Activated T-helper 1 cell treated with anti-CD3 and anti-CD28 coated beads, Interleukin-2, amount 50 U/mL, for 16 hours (primary cell): ENCODE results near the gene XRCC1.
"Not testable (repeated sequence)": the region's sequence is repeated elsewhere in the genome, so short reads cannot be mapped to it uniquely, and the experiment has no call there.

Source experiments
- DNase-seq, 2 donors: peaks; one replicate each; pipeline ENCODE4 v3.0.0-alpha.2; 2020; ENCODE audit warnings: low read depth in 1 of 2, low spot score in 1 of 2

Gene XRCC1

DNA sequence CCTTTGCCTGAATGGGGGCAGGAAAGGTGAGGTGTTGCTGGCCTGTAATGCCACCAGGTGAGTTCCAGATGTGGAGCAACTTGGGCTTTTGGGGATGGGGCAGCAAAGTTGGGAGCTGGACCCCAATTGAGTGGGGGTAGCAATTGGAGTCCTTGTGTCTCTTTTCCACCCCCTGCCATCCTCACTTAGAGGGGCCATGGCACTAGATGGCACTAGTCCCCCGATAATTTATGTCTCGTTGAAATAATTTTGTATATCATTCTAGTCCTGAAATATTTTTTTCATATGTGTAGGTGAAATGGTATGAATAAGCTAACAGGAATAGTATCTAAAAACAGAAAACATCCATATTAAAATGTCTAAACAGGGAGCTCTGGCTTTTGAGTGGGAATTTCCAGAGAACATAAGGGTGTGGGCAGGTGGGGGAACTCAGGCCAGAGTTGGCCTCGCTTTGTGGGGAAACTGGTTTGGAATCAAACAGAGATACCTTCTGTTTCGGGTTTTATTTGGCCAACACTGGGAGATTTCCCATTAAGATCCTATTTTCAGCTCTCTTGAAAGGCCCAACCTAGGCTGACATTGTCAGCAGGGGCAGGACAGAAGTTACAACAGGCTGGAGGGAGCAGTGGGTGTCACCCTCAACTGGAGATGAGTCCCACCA lies 24.4 kb upstream of the XRCC1 start:
- DNase-seq, result no peak

GRCh38 chr19:43598445-43599240 lies 23.3 kb upstream of the XRCC1 start:
- DNase-seq, result no peak

DNA sequence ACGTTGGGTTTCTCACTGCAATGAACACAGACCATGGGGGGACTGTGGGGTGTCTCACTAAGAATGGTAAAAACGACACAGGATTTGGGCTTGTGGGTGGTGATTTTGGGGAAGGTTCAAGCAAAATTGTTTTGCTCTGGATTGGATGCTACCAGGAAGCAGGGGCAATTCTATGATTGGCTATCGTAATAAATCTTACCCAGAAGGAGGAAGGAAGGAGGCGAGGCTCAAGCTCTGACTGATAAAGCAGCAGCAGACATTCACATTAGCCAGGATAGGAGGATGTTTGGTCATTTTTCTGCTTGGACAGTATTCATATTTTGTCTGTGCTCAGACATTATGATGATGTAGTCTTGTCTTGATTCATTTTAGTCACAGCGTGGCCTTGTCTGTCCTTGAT lies 22.5 kb upstream of the XRCC1 start:
- no peak for DNase-seq

- DNase-seq, result no peak
Observed at GRCh38 chr19:43596842-43597461, 21.6 kb upstream of the XRCC1 start.

DNA sequence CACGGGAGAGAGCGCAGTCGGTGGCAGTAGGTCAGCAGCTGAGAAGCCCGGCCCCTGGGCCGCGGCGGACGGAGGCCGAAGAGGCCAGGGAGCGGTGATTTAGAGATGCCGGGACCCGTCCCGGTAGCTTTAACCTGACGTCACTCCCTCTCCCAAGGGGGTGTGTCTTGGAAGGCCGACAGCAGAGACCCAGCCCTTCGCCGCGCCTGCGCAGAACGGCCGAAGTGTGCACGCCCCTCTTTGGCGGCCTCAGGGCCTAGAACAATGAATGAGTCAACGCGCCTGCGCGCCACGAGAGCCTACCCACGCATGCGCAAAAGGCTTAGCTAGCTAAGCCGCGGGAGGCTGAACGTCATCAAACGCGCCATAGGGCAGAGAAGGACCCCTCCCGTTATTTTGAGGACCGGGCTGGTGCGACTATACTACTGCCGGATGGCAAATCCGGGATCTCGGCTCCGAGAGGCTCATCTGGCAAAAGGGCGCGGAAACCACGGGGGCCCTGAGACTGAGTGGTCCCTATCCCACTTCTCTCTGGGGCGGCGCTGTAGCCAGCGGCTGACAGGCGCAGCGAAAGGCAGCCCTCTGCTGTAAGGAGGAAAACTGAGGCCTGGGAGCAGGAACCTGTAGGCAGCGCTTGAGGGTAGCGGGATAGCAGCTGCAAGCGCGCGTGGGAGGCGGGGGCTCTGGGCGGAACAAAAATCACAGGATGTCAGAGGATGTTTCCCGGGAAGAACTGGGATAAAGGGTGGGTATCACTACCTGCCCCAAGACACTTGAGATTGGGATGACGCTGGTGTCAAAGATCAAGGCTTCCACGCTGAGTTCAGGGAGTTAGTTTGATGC lies 20.9 kb upstream of the XRCC1 start, which contains the start of the genes IRGQ and ZNF576:
Gene IRGQ (minus strand): TSS at position 136 of the 843 bp plus-strand sequence. CDS start 796 bp downstream, outside the sequence.
Gene ZNF576 (plus strand): TSS at position 597 of the 843 bp plus-strand sequence. CDS start 514 bp downstream, outside the sequence.
- DNase-seq, result peak; percentile 100

- no peak for DNase-seq
Observed at GRCh38 chr19:43595605-43595998, 20.3 kb upstream of the XRCC1 start.

GRCh38 chr19:43594710-43595604 lies 19.6 kb upstream of the XRCC1 start:
- peak; percentile 42 to 53 for DNase-seq

DNA sequence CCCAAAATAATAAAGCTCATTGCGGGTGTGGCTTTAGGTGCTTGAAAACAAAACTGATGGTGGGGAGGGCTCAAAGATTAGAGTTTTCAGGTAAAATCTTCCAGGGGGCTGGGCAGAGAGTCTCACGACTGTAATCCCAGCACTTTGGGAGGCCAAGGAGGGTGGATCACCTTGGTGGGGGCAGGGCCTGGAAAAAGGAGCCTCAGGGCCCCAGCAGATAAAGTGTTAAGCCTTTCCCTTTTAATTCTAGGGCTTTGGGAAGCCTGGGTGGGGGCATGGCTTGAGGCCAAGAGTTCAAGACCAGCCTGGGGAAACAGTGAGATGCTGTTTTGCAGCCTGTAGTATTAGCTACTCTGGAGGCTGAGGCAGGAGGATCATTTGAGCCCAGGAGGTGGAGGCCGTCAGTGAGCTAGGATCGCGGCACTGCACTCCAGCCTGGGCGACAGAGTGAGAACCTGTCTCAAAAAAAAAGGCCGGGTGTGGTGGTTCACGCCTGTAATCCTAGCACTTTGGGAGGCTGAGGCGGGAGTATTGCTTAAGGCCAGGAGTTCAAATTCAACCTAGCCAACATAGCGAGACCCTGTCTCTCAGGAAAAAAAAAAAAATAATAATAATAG lies 18.9 kb upstream of the XRCC1 start:
- no peak for DNase-seq

DNA sequence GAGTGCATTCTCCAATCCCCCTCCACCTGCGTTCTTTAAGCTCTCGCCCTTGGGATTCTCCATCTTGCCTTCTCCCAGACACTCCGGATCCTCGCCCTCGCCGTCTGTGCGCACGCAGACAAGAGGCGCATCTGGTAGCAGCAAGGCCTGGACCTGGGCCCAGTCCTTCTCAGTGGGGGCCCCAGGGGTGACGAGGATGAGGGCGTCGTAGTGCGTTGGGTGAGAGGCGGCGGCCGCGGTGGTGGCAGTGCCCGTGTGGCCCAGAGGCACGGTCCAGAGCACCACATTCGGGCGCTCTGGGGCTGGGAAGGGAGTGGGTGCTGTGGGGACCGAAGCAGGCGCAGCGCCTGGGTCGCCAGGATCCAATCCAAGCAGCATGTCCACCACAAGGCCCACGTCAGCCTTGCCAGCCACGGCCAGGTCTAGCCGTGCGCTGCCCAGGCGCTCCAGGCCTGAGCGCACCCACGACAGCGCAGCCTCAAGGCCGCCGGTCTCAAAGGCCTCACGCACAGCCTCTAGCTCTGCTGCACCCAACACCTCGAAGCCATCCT lies 17.5 kb upstream of the XRCC1 start:
- no peak for DNase-seq

- DNase-seq, result no peak
Observed at GRCh38 chr19:43591904-43592772, 16.8 kb upstream of the XRCC1 start.

DNA sequence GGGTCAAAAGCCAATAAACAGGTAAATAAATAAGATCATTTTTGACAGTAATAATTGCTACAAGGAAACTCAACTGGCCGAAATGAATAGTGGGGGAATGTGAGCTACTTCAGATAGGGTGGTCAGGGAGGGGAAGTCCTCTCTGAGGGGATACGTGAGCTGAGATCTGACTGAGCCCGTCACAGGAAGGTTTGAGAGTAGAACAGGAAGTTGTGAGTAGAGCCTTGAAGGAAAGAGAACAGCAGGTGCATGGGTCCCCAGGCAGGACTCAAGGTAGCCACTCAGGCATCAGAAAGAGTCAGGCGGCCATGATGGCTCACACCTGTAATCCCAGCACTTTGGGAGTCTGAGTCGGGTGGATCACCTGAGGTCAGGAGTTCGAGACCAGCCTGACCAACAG lies 14.4 kb upstream of the XRCC1 start:
- no peak for DNase-seq

DNA sequence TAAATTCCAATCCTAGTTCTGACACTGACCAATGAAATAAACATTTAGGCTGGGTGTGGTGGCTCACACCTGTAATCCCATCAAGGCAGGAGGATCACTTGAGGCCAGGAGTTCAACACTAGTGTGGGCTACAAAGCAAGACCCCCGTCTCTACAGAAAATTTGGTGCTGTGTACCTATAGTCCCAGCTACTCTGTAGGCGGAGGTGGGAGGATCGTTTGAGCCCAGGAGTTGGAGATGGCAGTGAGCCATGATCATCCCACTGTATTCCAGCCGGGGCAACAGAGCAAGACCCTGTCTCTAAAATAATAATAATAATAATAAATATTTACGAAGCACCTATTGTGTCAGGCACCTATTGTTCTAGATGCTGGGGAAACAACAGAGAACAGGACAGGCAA lies 13.9 kb upstream of the XRCC1 start:
- no peak for DNase-seq

GRCh38 chr19:43587029-43587428 lies 11.7 kb upstream of the XRCC1 start:
- DNase-seq, result not testable (repeated sequence)

DNA sequence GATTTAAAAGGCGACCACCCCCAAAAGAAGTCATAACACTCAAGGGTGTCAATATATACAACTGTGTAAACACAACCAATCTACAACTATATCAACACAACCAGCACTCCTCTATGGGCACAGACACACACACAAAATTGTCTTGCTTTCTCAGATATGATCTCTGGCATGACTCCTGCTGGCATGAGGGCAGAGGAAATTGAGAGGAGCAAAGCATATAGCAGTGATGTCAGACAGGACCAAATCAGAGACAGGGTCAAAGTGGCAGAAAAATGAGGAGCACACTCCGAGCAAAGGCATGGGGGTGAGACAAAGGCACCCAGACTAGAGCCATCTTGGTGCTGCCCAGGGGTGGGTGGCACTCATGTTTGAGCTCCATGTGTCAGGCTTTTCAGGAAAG lies 11.0 kb upstream of the XRCC1 start:
- no peak for DNase-seq

GRCh38 chr19:43584484-43584883 lies 9.2 kb upstream of the XRCC1 start:
- no peak for DNase-seq

DNA sequence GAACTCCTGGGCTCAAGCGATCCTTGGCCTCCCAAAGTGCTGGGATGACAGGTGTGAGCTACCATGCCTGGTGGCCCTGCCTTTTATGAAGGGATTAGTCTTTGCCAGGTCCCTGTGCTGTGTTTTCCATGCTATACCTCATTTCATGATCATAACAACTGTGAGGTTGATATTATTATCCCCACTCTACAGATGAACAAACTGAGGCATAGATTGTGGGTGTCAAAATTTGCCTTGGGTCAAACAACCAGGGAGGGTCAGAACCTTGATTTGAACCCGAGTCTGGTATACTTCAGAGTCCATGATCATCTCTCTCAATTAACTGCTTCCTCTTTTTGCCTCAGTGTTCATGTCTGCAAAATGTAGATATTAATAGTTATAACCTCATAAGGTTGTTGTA lies 7.2 kb upstream of the XRCC1 start:
- DNase-seq, result no peak

DNA sequence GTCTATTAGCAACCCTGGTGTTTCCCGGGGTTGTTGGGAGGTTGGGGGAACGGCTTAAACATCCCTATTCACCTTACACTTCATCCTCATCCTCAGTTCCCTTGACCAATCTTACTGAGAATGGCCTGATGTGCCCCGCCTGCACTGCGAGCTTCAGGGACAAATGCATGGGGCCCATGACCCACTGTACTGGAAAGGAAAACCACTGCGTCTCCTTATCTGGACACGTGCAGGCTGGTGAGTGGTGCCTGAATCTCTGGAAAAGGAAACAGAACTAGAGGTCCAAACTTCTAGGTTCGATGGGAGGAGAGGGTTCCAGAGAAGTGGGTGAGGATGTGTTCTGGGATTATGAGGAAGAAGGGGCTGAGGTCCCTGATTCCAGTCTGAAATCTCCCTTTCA lies 6.1 kb upstream of the XRCC1 start:
- no peak for DNase-seq

DNA sequence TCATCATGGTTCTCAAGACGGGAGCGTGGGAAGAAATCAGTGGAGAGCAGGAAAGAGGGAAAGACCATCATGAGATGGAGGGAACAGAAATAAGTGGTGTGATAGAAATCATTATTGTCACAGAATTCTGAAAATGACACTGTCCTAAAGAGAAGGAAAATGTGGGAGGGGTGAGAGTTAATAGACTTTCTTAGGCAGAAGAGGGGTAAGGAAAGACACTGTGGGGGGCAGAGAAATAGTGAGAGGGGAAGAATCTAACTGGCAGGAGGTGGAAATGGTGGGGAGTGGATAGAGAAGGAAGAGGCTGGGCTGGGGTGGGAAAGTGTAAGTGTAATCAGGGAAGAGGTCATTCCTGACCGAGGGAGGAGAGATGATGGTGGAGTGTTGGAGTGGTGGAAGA lies 3.5 kb upstream of the XRCC1 start:
- no peak for DNase-seq
